Skeletal muscle satellite cell (primary cell): ENCODE measurements around the gene SGMS1.

Experiments
- H3K27me3 ChIP-seq: 2 replicates; pipeline ENCODE4 v1.7.0; 2013; ENCODE audit warnings: low read length; ENCODE audit not compliant: control insufficient read depth, insufficient read depth
- H3K36me3 ChIP-seq: 2 replicates; pipeline ENCODE4 v1.7.0; 2013; ENCODE audit warnings: mild to moderate bottlenecking, control low read depth, low read length; ENCODE audit not compliant: insufficient read depth
- H3K4me1 ChIP-seq: 2 replicates; pipeline ENCODE4 v1.7.0; 2013; ENCODE audit warnings: low read length; ENCODE audit not compliant: control insufficient read depth, insufficient read depth
- H3K4me2 ChIP-seq: 2 replicates; pipeline ENCODE4 v1.7.0; 2013; ENCODE audit warnings: mild to moderate bottlenecking, low read length
- H3K4me3 ChIP-seq: 2 replicates; pipeline ENCODE4 v1.7.0; 2013; ENCODE audit warnings: low read length
- H3K9ac ChIP-seq: 2 replicates; pipeline ENCODE4 v1.7.0; 2013; ENCODE audit warnings: mild to moderate bottlenecking, low read depth, low read length, moderate library complexity
- H3K9me3 ChIP-seq: replicated peaks from 2 replicates; pipeline ENCODE4 v1.7.0; 2013; ENCODE audit warnings: mild to moderate bottlenecking, control low read depth, low read length

SGMS1 gene

DNA sequence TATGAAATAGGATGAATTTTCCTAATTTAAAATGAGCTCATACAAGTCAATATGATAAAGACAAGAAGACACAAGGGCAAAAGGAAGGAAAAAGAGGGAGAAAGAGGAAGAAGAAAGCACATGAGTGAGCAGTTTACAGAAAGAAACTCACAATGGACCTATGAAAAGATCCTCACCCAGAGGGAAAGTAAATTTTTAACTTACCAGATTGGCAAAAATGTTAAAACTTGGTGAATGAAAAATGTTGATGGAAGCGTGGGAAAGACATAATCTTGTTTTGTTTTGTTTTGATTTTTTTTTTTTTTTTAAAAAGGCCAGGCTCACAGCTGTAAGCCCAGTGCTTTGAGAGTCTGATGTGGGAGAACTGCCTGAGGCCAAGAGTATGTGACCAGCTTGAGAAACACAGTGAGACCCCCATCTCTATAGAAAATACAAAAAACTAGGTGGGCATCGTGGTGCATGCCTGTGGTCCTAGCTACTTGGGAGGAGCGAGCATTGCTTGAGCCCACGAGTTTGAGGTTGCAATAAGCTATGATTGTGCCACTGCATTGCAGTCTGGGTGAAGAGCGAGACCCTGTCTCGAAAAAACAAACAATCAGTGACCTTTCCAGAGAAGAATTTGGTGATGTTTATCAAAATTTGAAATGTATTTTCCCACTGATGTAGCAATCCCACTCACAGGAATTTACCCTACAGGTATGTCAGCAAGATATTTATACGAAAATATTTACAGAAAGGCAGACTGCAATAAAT, 219.6 kb downstream of the SGMS1 start:
- Histone ChIP-seq H3K9ac (no peak overlapping the region), H3K27me3 (no peaks in the 10 kb centered on the region)

DNA sequence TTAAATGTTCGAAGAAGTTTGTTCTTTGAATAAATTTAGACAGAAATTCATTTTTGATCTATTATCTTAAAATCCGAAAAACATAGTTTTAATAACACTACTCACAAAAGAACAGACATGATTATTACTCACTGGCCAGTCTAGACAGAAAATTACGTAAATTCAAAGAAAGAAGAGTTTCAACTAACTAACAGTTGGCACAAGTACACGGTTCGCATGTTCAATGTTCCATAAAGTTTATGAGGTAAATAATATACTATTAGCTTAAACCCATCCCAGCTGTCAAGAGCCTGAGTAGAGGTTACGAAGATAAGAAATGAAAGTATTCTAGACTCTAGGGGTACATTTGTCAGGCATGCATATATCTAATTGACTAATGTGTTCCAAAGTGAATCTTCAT, 220.7 kb downstream of the SGMS1 start:
- no peak overlapping the region for H3K4me2 ChIP-seq

More for the DNA sequence above, 219.6 kb downstream of the SGMS1 start:
- H3K4me1 ChIP-seq: peaks cover 5% of the 10 kb centered on the region
- H3K4me3 ChIP-seq: no peak overlapping the region
- H3K9me3 ChIP-seq: no peaks in the 10 kb centered on the region
- H3K36me3 ChIP-seq: peaks cover 4% of the 10 kb centered on the region
- H3K4me2 ChIP-seq: no peak overlapping the region

DNA sequence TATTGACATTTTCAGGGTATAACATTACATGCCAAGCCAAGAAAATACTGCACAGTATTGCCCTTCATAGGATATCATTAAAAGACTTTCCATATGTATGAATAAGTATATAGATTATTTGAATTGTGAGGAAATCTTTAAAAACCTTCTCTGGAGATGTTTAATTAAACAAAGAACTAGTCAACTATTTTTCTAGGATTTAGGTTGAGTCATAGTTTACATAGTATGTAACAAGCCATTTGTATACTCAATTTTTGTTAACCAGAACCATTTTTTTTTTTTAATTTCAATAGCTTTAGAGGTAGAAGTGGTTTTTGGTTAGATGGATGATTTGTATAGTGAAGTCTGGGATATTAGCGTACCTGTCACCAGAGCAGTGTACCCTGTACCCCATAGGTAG, 221.3 kb downstream of the SGMS1 start:
- peaks cover 4% of the 10 kb centered on the region for H3K36me3 ChIP-seq
- no peaks in the 10 kb centered on the region for H3K9me3 ChIP-seq
- no peak overlapping the region for H3K4me2 ChIP-seq
- H3K27me3 ChIP-seq: no peaks in the 10 kb centered on the region
- H3K4me1 ChIP-seq: peaks cover 13% of the 10 kb centered on the region
- H3K9ac ChIP-seq: no peak overlapping the region
- H3K4me3 ChIP-seq: no peak overlapping the region

More for the DNA sequence above, 220.7 kb downstream of the SGMS1 start:
- Histone ChIP-seq H3K9ac (no peak overlapping the region), H3K4me3 (no peak overlapping the region), H3K4me1 (peaks cover 10% of the 10 kb centered on the region), H3K9me3 (no peaks in the 10 kb centered on the region), H3K27me3 (no peaks in the 10 kb centered on the region), H3K36me3 (peaks cover 4% of the 10 kb centered on the region)

DNA sequence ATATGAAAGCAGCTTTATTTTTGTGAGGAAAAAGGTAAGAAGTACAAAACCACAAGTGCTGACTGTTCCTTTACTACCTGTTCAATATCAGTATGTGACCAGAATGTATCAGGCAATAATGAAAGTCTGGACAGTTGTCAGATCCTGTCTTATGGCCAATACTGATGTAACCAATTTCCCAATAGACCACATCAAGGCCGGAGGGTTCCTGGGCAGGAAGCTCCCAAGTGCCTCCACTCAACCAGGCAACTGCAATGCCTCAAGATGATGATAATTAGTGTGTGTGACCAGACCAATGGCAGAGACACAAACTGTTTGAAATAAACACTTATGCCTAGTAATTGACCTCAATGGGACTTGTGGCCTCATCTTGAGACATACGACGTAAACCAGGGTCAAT, 223.1 kb downstream of the SGMS1 start:
- Histone ChIP-seq H3K9ac (no peak overlapping the region), H3K27me3 (no peaks in the 10 kb centered on the region), H3K4me2 (no peak overlapping the region), H3K4me3 (no peak overlapping the region), H3K36me3 (peaks cover 4% of the 10 kb centered on the region), H3K4me1 (peaks cover 26% of the 10 kb centered on the region), H3K9me3 (no peaks in the 10 kb centered on the region)

DNA sequence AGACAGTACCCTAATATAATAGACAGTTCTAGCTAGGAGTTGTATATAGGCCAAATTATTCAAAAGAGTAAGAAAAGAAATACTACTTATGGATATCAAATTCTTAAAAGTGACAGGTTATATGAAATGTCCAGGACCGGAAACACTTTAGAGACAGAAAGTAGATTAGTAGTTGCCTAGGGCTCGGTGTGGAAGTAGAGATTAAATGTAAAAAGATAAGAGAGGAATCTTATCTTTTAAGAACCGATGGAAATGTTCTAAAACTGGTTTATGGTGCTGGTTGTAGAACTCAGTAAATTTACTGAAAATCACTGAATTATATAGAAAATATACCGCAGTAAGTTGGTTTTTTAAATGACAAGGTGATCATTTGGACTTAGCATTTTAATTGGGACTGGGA, 224.9 kb downstream of the SGMS1 start:
- no peak overlapping the region for H3K4me3 ChIP-seq
- H3K4me2 ChIP-seq: no peak overlapping the region
- no peaks in the 10 kb centered on the region for H3K27me3 ChIP-seq
- peaks cover 4% of the 10 kb centered on the region for H3K36me3 ChIP-seq
- no peak overlapping the region for H3K9ac ChIP-seq
- H3K4me1 ChIP-seq: peaks cover 42% of the 10 kb centered on the region
- no peaks in the 10 kb centered on the region for H3K9me3 ChIP-seq

DNA sequence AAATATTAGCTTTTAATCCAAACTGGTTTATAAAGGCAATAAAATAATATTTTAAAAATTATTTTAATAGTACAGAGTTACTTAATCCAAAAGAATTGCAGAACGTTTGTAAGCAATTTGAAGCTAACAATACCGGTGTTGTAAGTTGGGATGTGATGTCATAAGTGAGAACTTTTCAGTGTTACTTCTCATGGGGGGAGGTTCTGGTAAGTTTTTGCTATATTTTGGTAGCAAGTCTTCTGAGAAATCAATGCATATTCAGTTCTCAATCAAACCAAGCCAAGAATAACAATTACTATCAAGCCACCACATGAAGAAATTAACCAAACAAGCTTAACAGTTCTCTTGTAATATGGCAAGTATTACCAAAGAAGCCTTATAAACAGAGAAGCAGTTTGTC, 225.4 kb downstream of the SGMS1 start:
- no peak overlapping the region for H3K4me2 ChIP-seq
- H3K9me3 ChIP-seq: no peaks in the 10 kb centered on the region
- H3K36me3 ChIP-seq: peaks cover 4% of the 10 kb centered on the region
- peaks cover 47% of the 10 kb centered on the region for H3K4me1 ChIP-seq
- no peak overlapping the region for H3K9ac ChIP-seq
- H3K4me3 ChIP-seq: no peak overlapping the region
- H3K27me3 ChIP-seq: no peaks in the 10 kb centered on the region

DNA sequence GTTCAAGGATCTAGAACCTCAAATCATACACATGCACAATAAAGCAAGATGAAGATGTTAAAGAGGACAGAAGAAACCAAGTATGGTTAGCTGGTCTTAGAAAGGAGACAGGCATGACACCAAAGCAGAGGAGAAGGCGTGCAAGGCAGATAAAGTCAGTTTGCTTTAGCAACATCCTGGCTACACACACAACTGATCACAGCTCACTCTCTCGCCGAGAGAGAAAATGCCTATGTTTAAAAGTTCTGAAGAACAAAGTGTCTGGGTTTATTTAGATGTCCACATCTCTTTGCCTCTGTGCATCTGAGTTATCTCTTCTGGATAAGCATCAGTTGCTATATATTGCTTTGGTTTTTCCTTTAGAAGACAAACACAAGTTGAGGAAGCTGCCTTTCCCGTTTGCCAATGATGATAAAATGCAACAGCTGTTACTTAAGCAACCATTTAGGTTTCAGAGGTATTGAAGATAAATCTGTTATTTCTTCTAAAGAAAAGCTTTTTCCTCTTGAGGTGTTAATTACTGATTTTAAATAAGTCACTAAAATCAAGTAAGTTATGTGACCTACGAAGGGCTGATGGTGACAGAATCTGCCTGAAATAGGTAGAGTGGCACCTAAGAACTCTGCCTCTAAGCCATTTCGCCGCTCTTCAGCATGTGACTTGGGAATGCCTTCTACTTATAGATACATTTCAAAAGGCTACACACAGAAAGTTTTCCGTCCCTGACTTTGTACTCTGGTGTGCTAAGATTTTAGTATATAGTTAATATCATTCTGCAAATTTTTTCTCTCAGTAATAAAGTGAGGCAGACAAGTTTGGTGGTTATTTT, 226.2 kb downstream of the SGMS1 start:
- Histone ChIP-seq H3K4me2 (no peak overlapping the region), H3K4me1 (peaks cover 42% of the 10 kb centered on the region), H3K9me3 (no peaks in the 10 kb centered on the region), H3K9ac (no peak overlapping the region), H3K4me3 (no peak overlapping the region), H3K27me3 (no peaks in the 10 kb centered on the region), H3K36me3 (no peaks in the 10 kb centered on the region)

DNA sequence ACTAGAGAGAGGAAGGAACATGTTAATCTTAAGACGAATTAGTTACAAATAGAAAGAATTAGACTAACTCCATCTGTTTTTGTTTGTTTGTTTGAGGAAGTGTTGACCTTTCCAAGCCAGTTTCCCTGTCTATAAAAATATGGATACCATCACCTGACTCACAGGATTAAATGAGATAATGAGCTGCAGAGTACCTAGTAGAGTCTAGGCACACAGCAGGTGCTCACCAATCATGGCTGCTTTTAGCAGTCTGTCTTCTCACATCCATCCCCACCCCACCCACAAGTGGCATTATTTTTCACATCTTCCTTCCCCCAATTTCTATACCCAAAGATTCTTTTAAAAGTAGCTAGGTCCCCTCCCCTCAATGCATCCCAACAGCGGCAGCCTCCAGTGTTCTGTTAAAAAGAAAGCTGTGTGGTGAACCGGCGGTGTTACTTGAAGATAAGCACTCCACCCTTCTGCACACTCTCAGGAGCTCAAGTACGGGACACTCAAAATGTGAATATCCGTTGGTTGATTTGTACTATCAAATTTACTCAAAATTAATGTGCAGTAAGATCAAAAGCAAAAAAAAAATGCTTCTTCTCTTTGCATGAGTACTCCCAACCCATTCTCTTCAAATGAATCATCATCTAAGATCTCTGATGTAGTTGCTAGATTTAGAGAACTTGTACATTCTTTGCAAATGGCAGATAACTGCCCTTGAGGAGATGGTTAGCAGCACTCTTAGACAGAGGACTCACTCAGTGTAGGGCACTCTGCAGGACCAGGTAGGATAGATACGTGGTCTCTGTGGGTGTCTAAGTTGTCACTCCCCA, 227.1 kb downstream of the SGMS1 start:
- no peaks in the 10 kb centered on the region for H3K27me3 ChIP-seq
- no peaks in the 10 kb centered on the region for H3K36me3 ChIP-seq
- no peak overlapping the region for H3K4me3 ChIP-seq
- peak overlapping the region; percentile 19 for H3K4me2 ChIP-seq
- no peak overlapping the region for H3K9ac ChIP-seq
- H3K9me3 ChIP-seq: no peaks in the 10 kb centered on the region
- H3K4me1 ChIP-seq: peaks cover 42% of the 10 kb centered on the region

DNA sequence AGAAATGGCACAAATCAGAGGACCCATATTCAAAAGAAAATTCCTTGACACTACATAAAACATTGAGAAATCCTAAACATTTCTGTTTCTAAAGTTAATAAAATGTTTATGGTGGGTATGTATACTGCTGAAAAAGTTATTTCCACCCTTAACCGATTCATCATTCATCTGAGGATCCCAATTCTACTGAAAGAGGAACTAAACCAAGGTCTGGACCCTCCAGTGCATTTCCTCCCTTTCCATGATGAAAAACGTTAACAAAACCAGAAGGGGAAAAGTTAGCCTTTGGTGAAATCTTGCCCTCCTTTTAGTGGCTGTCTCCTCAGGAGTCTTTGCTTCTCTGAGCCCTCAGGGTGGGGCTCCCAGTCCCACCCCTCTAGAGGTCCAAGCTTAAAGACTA, 227.9 kb downstream of the SGMS1 start:
- Histone ChIP-seq H3K9me3 (no peaks in the 10 kb centered on the region), H3K27me3 (no peaks in the 10 kb centered on the region), H3K4me1 (peaks cover 42% of the 10 kb centered on the region), H3K9ac (no peak overlapping the region), H3K4me2 (no peak overlapping the region), H3K36me3 (no peaks in the 10 kb centered on the region), H3K4me3 (no peak overlapping the region)

DNA sequence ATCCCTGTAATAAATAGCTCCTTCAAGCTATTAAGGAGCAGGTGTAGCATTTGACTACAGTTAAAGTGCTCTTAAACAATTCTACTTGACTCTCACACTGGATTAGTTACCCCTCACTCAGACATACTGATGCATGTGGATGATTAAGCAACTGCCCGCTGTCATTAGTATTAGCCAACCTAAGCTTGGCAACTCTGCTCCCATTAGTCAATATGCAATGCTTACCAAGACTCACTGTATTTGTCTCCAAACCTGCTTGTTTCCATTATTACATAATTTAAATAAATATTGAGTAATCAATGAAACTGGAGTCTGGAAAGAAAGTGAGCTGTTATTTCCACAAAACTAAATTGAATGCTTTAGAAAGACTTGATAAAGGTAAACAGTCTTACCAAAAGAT, 228.5 kb downstream of the SGMS1 start:
- peaks cover 42% of the 10 kb centered on the region for H3K4me1 ChIP-seq
- no peak overlapping the region for H3K9ac ChIP-seq
- H3K36me3 ChIP-seq: no peaks in the 10 kb centered on the region
- H3K4me3 ChIP-seq: no peak overlapping the region
- no peaks in the 10 kb centered on the region for H3K27me3 ChIP-seq
- peak overlapping the region; percentile 48 for H3K4me2 ChIP-seq
- H3K9me3 ChIP-seq: no peaks in the 10 kb centered on the region

DNA sequence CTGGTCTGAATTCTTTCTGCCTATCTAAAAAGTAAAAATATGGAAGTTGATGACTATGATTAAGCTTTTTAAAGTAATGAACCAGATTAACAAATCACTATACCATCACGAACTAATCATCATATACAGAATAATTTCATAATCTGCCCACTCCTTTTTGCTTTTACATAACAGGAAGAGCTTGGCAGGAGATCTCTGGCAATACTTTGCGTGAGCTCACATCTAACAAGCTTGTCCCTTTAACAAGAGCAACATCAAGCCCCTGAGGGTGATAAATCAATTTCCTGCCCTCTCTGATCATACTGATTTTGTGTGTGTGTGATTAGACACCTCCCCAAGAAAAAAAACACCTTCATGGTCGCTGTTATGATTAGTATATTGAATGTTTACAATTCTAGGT, 228.9 kb downstream of the SGMS1 start:
- H3K4me1 ChIP-seq: peaks cover 42% of the 10 kb centered on the region
- peak overlapping the region; percentile 48 for H3K4me2 ChIP-seq
- no peaks in the 10 kb centered on the region for H3K27me3 ChIP-seq
- H3K36me3 ChIP-seq: no peaks in the 10 kb centered on the region
- H3K4me3 ChIP-seq: no peak overlapping the region
- H3K9me3 ChIP-seq: no peaks in the 10 kb centered on the region
- no peak overlapping the region for H3K9ac ChIP-seq
